ENCODE results near the gene BIN1. TPM values are rescaled to one million over a fixed set of nuclear protein-coding genes. Genes with fewer than 3 reads are reported as not detected.
A peak's percentile ranks its signal among the peaks of the same experiment; 100 is the strongest.

BIN1 gene
- total RNA-seq, 2 donors from 2014 or later, result 41.7 to 45.9 TPM

DNA sequence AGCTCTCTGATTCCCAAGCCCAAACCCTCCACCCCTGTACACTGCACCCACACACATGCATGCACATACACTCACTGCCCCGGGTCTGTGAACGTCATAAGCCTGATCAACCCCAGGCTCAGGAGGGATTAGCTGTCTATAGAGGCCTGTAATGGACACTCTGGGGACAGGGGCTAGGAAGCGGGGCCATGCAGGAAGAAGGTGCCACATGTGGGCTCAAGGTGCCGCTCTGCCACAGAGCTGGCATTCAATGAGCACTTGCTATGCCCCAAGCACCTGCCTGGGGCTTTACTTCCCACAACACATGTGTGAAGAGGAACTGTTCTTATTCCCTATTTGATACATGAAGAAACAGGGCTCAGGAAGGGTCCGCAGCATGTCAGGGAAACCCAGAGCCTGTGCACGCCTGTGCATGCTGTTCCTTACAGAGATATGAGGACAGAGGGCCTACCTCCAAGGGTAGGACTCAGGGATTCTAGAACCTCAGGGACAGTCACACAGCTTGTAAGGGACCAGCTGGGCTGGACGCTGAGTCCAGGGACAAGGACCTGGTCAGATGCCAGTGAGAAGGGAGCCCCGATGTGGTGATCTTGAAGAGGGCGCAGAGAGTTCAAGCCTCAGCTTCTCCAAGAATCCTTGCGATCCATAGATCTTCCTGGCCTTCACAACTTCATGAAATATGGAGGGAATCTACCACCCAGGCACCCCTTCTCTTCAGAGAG is 5.0 kb downstream of the BIN1 start:
- H3K36me3 Mint-ChIP-seq (ENCODE audit: low read depth), result no peaks in the 10 kb centered on the region
- H3K4me3 Mint-ChIP-seq, result no peak overlapping the region
- H3K27me3 Mint-ChIP-seq (ENCODE audit: insufficient read depth), result no peaks in the 10 kb centered on the region
- Histone ChIP-seq H3K27ac (ENCODE audit: low read depth, low read length) (no peak overlapping the region), H3K9ac (ENCODE audit: extremely low read depth, low read length, poor library complexity, severe bottlenecking) (no peak overlapping the region), H3K9me3 (ENCODE audit: control insufficient read depth, low read length) (no peaks in the 10 kb centered on the region), H3K4me1 (ENCODE audit: control insufficient read depth, insufficient read depth, low read length) (peaks cover 8% of the 10 kb centered on the region), H3K4me3 (ENCODE audit: low read length) (no peak overlapping the region), H3K36me3 (ENCODE audit: control insufficient read depth, insufficient read depth, low read length) (no peaks in the 10 kb centered on the region), H3K27me3 (ENCODE audit: control insufficient read depth, insufficient read depth, low read length, poor library complexity, severe bottlenecking) (peaks cover 8% of the 10 kb centered on the region)
- H3K27ac Mint-ChIP-seq, result no peak overlapping the region
- 87 to 95% methylated on average over 9 to 10 of the region's 10 CpGs for WGBS, 2 experiments (ENCODE audit: insufficient coverage in 1 of 2, insufficient read length in 1 of 2)
- peaks cover 16% of the 10 kb centered on the region for H3K4me1 Mint-ChIP-seq
- no peaks in the 10 kb centered on the region for H3K9me3 Mint-ChIP-seq
- DNase-seq, result no peak
- TF ChIP-seq, protein P1, sequence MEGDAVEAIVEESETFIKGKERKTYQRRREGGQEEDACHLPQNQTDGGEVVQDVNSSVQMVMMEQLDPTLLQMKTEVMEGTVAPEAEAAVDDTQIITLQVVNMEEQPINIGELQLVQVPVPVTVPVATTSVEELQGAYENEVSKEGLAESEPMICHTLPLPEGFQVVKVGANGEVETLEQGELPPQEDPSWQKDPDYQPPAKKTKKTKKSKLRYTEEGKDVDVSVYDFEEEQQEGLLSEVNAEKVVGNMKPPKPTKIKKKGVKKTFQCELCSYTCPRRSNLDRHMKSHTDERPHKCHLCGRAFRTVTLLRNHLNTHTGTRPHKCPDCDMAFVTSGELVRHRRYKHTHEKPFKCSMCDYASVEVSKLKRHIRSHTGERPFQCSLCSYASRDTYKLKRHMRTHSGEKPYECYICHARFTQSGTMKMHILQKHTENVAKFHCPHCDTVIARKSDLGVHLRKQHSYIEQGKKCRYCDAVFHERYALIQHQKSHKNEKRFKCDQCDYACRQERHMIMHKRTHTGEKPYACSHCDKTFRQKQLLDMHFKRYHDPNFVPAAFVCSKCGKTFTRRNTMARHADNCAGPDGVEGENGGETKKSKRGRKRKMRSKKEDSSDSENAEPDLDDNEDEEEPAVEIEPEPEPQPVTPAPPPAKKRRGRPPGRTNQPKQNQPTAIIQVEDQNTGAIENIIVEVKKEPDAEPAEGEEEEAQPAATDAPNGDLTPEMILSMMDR (conservative IDR thresholded peaks at IDR 0.05), result no peak

DNA sequence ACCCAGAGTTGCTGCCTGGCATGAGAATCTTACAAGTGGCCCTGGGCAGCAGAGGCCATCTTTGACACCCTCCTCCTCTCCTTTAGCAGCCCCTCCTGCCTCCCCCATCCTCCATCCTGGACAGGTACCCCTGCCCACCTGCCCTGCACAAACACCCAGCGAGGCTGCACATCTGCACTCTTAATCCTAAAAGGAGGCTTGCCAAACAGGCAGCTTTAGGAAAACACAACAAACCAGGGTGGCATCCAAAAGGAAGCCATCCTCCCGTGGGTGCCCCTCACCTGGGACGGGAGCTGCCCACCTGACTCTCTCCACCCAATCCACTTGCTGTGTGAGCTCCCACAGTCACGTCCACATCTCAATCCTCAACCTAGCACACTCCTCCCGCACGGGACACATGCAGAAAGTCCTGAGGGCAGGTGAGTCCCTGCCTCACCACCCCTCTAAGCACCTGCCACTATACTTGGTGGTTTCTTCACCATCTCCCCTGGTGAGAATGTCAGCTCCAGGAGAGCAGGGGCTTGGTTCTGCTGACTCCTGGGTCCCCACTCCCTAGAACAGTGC is 5.8 kb downstream of the BIN1 start:
- H3K27ac Mint-ChIP-seq, result no peak overlapping the region
- no peaks in the 10 kb centered on the region for H3K36me3 Mint-ChIP-seq (ENCODE audit: low read depth)
- Histone ChIP-seq H3K27me3 (ENCODE audit: control insufficient read depth, insufficient read depth, low read length, poor library complexity, severe bottlenecking) (peaks cover 2% of the 10 kb centered on the region), H3K4me1 (ENCODE audit: control insufficient read depth, insufficient read depth, low read length) (peaks cover 8% of the 10 kb centered on the region), H3K27ac (ENCODE audit: low read depth, low read length) (no peak overlapping the region), H3K36me3 (ENCODE audit: control insufficient read depth, insufficient read depth, low read length) (no peaks in the 10 kb centered on the region), H3K9me3 (ENCODE audit: control insufficient read depth, low read length) (no peaks in the 10 kb centered on the region), H3K4me3 (ENCODE audit: low read length) (no peak overlapping the region), H3K9ac (ENCODE audit: extremely low read depth, low read length, poor library complexity, severe bottlenecking) (no peak overlapping the region)
- no peak for DNase-seq
- no peaks in the 10 kb centered on the region for H3K27me3 Mint-ChIP-seq (ENCODE audit: insufficient read depth)
- H3K4me1 Mint-ChIP-seq, result peaks cover 16% of the 10 kb centered on the region
- H3K4me3 Mint-ChIP-seq, result no peak overlapping the region
- TF ChIP-seq, protein P1 (conservative IDR thresholded peaks at IDR 0.05), result no peak
- H3K9me3 Mint-ChIP-seq, result no peaks in the 10 kb centered on the region
- WGBS, 2 experiments (ENCODE audit: insufficient coverage in 1 of 2, insufficient read length in 1 of 2), result 90% methylated on average over 6 of the region's 6 CpGs; no CpG with 5 or more reads in 1 of the 2 experiments

- Histone ChIP-seq H3K4me3 (ENCODE audit: low read length) (no peak overlapping the region), H3K36me3 (ENCODE audit: control insufficient read depth, insufficient read depth, low read length) (no peaks in the 10 kb centered on the region), H3K4me1 (ENCODE audit: control insufficient read depth, insufficient read depth, low read length) (peaks cover 8% of the 10 kb centered on the region), H3K9me3 (ENCODE audit: control insufficient read depth, low read length) (no peaks in the 10 kb centered on the region), H3K9ac (ENCODE audit: extremely low read depth, low read length, poor library complexity, severe bottlenecking) (no peak overlapping the region), H3K27ac (ENCODE audit: low read depth, low read length) (no peak overlapping the region), H3K27me3 (ENCODE audit: control insufficient read depth, insufficient read depth, low read length, poor library complexity, severe bottlenecking) (no peaks in the 10 kb centered on the region)
- Mint-ChIP-seq H3K9me3 (no peaks in the 10 kb centered on the region), H3K4me1 (peaks cover 16% of the 10 kb centered on the region), H3K27ac (peak overlapping the region; percentile 61), H3K4me3 (no peak overlapping the region), H3K36me3 (ENCODE audit: low read depth) (no peaks in the 10 kb centered on the region), H3K27me3 (ENCODE audit: insufficient read depth) (no peaks in the 10 kb centered on the region)
- DNase-seq, result peak; percentile 50
- WGBS, 2 experiments (ENCODE audit: insufficient coverage in 1 of 2, insufficient read length in 1 of 2), result 83 to 91% methylated on average over 5 to 15 of the region's 15 CpGs
- TF ChIP-seq, protein P1 (conservative IDR thresholded peaks at IDR 0.05), result no peak
These were observed 6.5 kb downstream of the BIN1 start for GRCh38 chr2:127100251-127101047.

All from endodermal cell (in vitro differentiated cells).